ENCODE results near the gene NR3C2.

The NR3C2 gene

DNA sequence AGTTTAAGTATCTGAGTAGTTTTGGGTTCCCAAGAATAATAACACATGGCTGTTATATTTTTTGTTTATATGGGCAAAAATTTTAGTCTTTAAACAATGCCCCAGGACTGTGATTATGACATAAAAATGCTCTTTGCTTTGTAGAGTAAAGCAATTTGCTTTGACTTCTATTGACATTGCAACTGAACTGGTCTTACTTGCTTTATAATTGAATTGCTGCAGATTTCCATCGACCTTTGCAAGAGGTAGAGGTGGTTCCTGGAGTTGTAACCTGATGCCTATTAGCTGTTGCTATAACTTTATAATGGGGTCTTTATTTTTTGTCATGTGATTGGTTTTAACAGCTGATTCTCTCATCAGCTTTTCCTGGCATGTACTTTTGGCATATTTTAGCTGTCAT, 407.4 kb downstream of the NR3C2 start:
- Histone ChIP-seq H3K36me3 (ENCODE audit: low read length) (no peaks in the 10 kb centered on the region), H3K9me3 (ENCODE audit: insufficient read depth, low read length) (no peaks in the 10 kb centered on the region), H4K20me1 (ENCODE audit: low read depth, low read length) (no peaks in the 10 kb centered on the region), H2AFZ (ENCODE audit: low read depth, low read length, severe bottlenecking) (no peak overlapping the region), H3K4me2 (ENCODE audit: low read depth, low read length, poor library complexity, severe bottlenecking) (no peak overlapping the region), H3K9me2 (replicated peaks; ENCODE audit: insufficient read depth, low read length) (no peaks in the 10 kb centered on the region), H3K79me2 (ENCODE audit: insufficient read depth, low read length) (no peaks in the 10 kb centered on the region), H3K27me3 (ENCODE audit: low read length) (no peaks in the 10 kb centered on the region), H3F3A (ENCODE audit: insufficient read depth) (no peaks in the 10 kb centered on the region), H3K4me3 (ENCODE audit: insufficient read depth, low read length, poor library complexity, severe bottlenecking) (no peak overlapping the region), H3K27ac (ENCODE audit: low read depth, low read length) (no peak overlapping the region), H3K9ac (ENCODE audit: low read length) (no peak overlapping the region)
- TF ChIP-seq EZH2phosphoT487 (conservative IDR thresholded peaks at IDR 0.05; ENCODE audit: low read length) (no peak), CTCF (IDR thresholded peaks at IDR 0.05; ENCODE audit: insufficient read depth, low read length, poor library complexity, severe bottlenecking) (no peak)

DNA sequence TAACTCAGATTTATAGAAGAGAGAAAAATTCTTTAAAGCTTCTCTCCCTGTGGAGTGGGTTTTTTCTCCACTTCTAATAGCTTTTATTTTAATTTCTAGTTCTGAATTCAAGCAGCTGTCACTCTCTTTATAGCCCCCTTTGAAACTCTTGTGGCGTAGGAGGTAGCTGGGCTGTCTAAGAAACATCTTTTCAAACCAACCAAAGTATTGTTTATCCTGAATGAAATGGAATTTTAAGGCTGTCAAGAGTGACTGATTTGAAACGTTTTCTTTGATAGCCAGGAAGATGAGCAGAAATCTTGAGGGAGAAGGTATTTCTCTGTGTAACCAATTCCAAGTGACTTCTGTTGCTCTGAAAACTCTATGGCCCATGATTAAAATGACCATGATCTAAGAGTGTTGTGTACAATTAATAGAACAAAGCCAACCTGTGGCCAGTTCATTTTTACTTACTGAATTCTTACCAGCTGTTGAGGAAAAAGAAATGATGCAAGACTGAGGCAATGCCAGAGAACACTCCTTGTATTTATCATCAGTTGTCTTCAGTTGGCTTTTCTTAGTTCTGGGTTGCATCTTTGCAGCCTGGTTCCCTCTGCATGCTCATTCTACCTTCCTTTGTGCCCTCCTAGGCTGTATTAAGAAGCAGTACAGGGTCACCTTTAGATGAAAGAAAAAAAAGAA, 411.9 kb downstream of the NR3C2 start:
- no peaks in the 10 kb centered on the region for H3F3A ChIP-seq (ENCODE audit: insufficient read depth)
- no peaks in the 10 kb centered on the region for H3K79me2 ChIP-seq (ENCODE audit: insufficient read depth, low read length)
- H3K9me3 ChIP-seq (ENCODE audit: insufficient read depth, low read length): no peaks in the 10 kb centered on the region
- H3K4me2 ChIP-seq (ENCODE audit: low read depth, low read length, poor library complexity, severe bottlenecking): no peak overlapping the region
- TF ChIP-seq CTCF (IDR thresholded peaks at IDR 0.05; ENCODE audit: insufficient read depth, low read length, poor library complexity, severe bottlenecking) (no peak), EZH2phosphoT487 (conservative IDR thresholded peaks at IDR 0.05; ENCODE audit: low read length) (no peak)
- H3K27ac ChIP-seq (ENCODE audit: low read depth, low read length): no peak overlapping the region
- H3K9me2 ChIP-seq (replicated peaks; ENCODE audit: insufficient read depth, low read length): no peaks in the 10 kb centered on the region
- no peaks in the 10 kb centered on the region for H4K20me1 ChIP-seq (ENCODE audit: low read depth, low read length)
- H3K9ac ChIP-seq (ENCODE audit: low read length): no peak overlapping the region
- H2AFZ ChIP-seq (ENCODE audit: low read depth, low read length, severe bottlenecking): no peak overlapping the region
- H3K36me3 ChIP-seq (ENCODE audit: low read length): no peaks in the 10 kb centered on the region
- no peaks in the 10 kb centered on the region for H3K27me3 ChIP-seq (ENCODE audit: low read length)
- no peak overlapping the region for H3K4me3 ChIP-seq (ENCODE audit: insufficient read depth, low read length, poor library complexity, severe bottlenecking)

- H3K9me3 ChIP-seq (ENCODE audit: insufficient read depth, low read length): no peaks in the 10 kb centered on the region
- H2AFZ ChIP-seq (ENCODE audit: low read depth, low read length, severe bottlenecking): no peak overlapping the region
- no peak overlapping the region for H3K4me2 ChIP-seq (ENCODE audit: low read depth, low read length, poor library complexity, severe bottlenecking)
- H4K20me1 ChIP-seq (ENCODE audit: low read depth, low read length): no peaks in the 10 kb centered on the region
- TF ChIP-seq CTCF (IDR thresholded peaks at IDR 0.05; ENCODE audit: insufficient read depth, low read length, poor library complexity, severe bottlenecking) (no peak), EZH2phosphoT487 (conservative IDR thresholded peaks at IDR 0.05; ENCODE audit: low read length) (no peak)
- H3K27me3 ChIP-seq (ENCODE audit: low read length): no peaks in the 10 kb centered on the region
- H3K36me3 ChIP-seq (ENCODE audit: low read length): no peaks in the 10 kb centered on the region
- H3K27ac ChIP-seq (ENCODE audit: low read depth, low read length): no peak overlapping the region
- no peaks in the 10 kb centered on the region for H3K79me2 ChIP-seq (ENCODE audit: insufficient read depth, low read length)
- H3F3A ChIP-seq (ENCODE audit: insufficient read depth): no peaks in the 10 kb centered on the region
- no peak overlapping the region for H3K9ac ChIP-seq (ENCODE audit: low read length)
- H3K4me3 ChIP-seq (ENCODE audit: insufficient read depth, low read length, poor library complexity, severe bottlenecking): no peak overlapping the region
- no peaks in the 10 kb centered on the region for H3K9me2 ChIP-seq (replicated peaks; ENCODE audit: insufficient read depth, low read length)
Observed at GRCh38 chr4:148029781-148030180, 412.4 kb downstream of the NR3C2 start.
